Dendritic cell treated with granulocyte-macrophage colony-stimulating factor and Interleukin-4, amounts not matched to agents 40 ng/mL and 50 ng/mL, for 4 days (primary cell): Measurements from ENCODE around the gene HES7.
"Not testable (repeated sequence)": the region's sequence is repeated elsewhere in the genome, so short reads cannot be mapped to it uniquely, and the experiment has no call there.

Source experiments
- H3K27ac Mint-ChIP-seq: one replicate; pipeline ENCODE4 v1.8.0; 2022; ENCODE audit warnings: mild to moderate bottlenecking, mixed read lengths
- H3K27me3 Mint-ChIP-seq: one replicate; pipeline ENCODE4 v1.8.0; 2022; ENCODE audit warnings: mild to moderate bottlenecking, mixed read lengths
- H3K36me3 Mint-ChIP-seq: one replicate; pipeline ENCODE4 v1.8.0; 2022; ENCODE audit warnings: low read depth, mixed read lengths
- H3K4me1 Mint-ChIP-seq: one replicate; pipeline ENCODE4 v1.8.0; 2022; ENCODE audit warnings: low read depth, mixed read lengths
- H3K4me3 Mint-ChIP-seq: one replicate; pipeline ENCODE4 v1.8.0; 2022; ENCODE audit warnings: mild to moderate bottlenecking, moderate library complexity, mixed read lengths
- H3K9me3 Mint-ChIP-seq: one replicate; pipeline ENCODE4 v1.8.0; 2022; ENCODE audit warnings: mixed read lengths
- intact Hi-C: fragments of 100-400 bp; cut with micrococcal nuclease; formaldehyde crosslinking; loops from one replicate; pipeline ENCODE4 v1.15.0; 2022

HES7 gene

DNA sequence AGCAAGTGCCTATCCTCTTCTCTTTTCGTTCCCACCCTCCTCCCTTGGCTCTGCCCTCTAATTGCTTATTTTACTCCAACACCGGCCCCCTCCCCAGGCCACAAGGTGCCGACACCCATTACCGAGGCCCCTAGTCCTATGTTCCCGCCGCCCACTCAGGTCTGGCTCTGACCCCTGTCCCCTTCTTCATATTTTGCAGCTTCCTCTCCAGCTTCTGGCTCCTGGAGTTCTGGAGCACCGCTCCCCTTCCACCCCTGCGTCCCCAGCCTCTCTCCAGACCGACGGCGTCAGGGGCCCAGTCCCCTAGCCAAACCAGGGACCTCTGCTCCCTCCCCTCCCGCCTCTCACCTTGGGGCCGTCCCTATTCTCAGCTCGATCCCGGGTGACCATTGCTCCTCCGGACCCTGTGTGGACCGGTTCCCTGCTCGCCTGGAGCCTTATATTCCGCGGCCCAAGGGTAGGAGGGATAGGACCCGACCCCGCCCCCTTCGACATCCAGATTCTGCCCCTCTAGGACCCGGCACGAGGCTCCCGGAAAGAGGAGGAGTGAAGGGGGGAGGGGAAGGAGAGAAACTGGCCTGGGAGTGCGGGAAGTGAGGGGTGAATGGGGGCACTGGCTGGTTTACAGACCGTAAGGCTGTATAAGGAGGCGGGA is at the start of gene HES7:
HES7 (minus strand) TSS at position 412 of the 655 bp plus-strand sequence; CDS start at position 390, 22 bp downstream.
- Mint-ChIP-seq H3K27me3 (peaks cover 79% of the 10 kb centered on the region), H3K4me3 (peak within 1 kb of the TSS; percentile 83), H3K9me3 (no peaks in the 10 kb centered on the region), H3K27ac (peak within 1 kb of the TSS; percentile 22), H3K36me3 (no peaks in the 10 kb centered on the region), H3K4me1 (peaks cover 64% of the 10 kb centered on the region)
- intact Hi-C loops: loop anchor here (5.0 kb wide), 1 partner anchor 33 kb away; no protein-coding TSS in a partner anchor

DNA sequence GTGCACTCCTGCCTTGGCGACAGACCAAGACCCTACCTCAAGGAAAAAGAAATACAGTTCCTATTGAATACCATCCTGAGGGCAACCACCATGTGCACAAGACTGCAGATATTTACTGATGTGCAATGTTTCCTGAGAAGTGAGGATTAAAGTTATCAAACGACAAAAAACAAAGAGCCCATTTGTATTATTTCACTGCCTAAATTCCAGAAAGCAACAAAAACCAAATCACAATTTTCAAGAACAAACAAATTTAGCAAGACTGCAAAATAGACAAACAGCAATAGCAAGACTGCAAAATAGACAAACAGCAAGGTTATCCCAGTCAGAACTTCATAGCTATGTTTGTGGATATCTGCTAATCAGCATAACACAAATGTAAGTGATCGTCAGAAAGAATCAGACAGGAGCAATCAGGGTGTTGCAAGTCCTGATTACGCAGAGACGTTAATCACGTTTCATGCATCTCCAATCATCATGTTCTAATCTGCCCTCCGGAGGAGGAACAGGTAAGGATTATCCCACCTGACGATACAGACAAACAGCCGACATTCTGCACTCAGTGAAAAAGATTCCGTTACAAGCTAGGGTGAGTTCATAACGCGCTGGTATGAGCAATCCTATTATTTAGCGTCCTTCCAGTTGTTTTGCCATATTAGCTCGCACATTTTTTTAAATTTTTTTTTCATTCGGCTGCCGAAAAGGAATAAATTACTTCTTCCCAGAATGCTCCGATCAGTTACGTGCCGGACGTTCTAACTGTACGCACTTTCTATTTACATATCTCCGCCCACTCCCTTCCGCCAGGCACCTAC is 49.4 kb upstream of the HES7 start:
- Mint-ChIP-seq H3K4me3 (peak overlapping the region; percentile 74), H3K27me3 (no peaks in the 10 kb centered on the region), H3K36me3 (peaks cover 9% of the 10 kb centered on the region), H3K4me1 (peaks cover 48% of the 10 kb centered on the region), H3K9me3 (no peaks in the 10 kb centered on the region), H3K27ac (peak overlapping the region; percentile 96)
- intact Hi-C loops: no loop called here

DNA sequence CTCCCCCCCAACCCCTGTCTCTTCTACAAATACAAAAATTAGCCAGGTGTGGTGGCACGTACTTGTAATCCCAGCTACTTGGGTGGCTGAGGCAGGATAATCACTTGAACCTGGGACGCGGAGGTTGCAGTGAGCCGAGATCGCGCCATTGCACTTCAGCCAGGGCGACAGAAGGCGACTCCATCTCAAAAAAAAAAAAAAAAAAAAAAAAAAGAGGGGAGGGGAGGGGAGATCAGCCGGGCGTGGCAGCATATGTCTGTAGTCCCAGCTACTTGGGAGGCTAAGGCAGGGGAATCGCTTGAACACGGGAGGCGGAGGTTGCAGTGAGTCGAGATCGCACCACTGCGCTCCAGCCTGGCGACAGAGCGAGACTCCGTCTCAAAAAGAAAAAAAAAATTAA is 46.3 kb upstream of the HES7 start:
- intact Hi-C loops, H3K27me3 Mint-ChIP-seq, H3K4me3 Mint-ChIP-seq, H3K9me3 Mint-ChIP-seq, H3K27ac Mint-ChIP-seq, H3K36me3 Mint-ChIP-seq: not testable (repeated sequence)
- H3K4me1 Mint-ChIP-seq: peaks cover 30% of the 10 kb centered on the region

- intact Hi-C loops: no loop called here
- no peaks in the 10 kb centered on the region for H3K9me3 Mint-ChIP-seq
- peaks cover 6% of the 10 kb centered on the region for H3K36me3 Mint-ChIP-seq
- H3K4me1 Mint-ChIP-seq: peaks cover 34% of the 10 kb centered on the region
- no peaks in the 10 kb centered on the region for H3K27me3 Mint-ChIP-seq
- no peak overlapping the region for H3K27ac Mint-ChIP-seq
- no peak overlapping the region for H3K4me3 Mint-ChIP-seq
These were observed 43.6 kb upstream of the HES7 start for GRCh38 chr17:8167526-8167925.

DNA sequence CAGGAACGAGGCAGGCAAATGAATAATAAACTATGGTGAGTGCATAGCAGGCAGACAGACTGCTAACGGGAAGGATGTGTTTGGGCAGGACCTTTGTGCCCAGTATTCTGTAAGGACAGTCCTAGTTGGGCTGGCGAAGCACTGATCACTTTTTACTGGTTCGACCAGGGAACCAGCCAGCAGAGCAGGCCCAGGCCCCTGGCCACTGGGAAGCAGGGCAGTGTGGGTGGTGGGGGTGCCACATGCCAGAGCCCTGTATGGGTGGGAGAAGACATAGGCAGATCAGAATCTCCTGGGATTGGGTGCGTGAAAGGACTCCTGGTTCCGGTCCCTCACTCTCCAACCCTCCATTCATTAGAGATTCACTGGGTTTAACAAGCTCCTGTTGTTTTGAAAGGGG is 42.8 kb upstream of the HES7 start:
- no peaks in the 10 kb centered on the region for H3K9me3 Mint-ChIP-seq
- H3K27me3 Mint-ChIP-seq: no peaks in the 10 kb centered on the region
- peaks cover 13% of the 10 kb centered on the region for H3K36me3 Mint-ChIP-seq
- intact Hi-C loops: no loop called here
- H3K4me3 Mint-ChIP-seq: no peak overlapping the region
- peaks cover 35% of the 10 kb centered on the region for H3K4me1 Mint-ChIP-seq
- H3K27ac Mint-ChIP-seq: peak overlapping the region; percentile 30

GRCh38 chr17:8164815-8165131 is 40.9 kb upstream of the HES7 start:
- no peak overlapping the region for H3K27ac Mint-ChIP-seq
- no peaks in the 10 kb centered on the region for H3K27me3 Mint-ChIP-seq
- no peak overlapping the region for H3K4me3 Mint-ChIP-seq
- H3K36me3 Mint-ChIP-seq: peaks cover 33% of the 10 kb centered on the region
- peaks cover 50% of the 10 kb centered on the region for H3K4me1 Mint-ChIP-seq
- no peaks in the 10 kb centered on the region for H3K9me3 Mint-ChIP-seq
- intact Hi-C loops: no loop called here

- intact Hi-C loops: no loop called here
- H3K9me3 Mint-ChIP-seq: no peaks in the 10 kb centered on the region
- peaks cover 39% of the 10 kb centered on the region for H3K36me3 Mint-ChIP-seq
- H3K4me1 Mint-ChIP-seq: peaks cover 56% of the 10 kb centered on the region
- no peaks in the 10 kb centered on the region for H3K27me3 Mint-ChIP-seq
- peak overlapping the region; percentile 78 for H3K4me3 Mint-ChIP-seq
- no peak overlapping the region for H3K27ac Mint-ChIP-seq
These were observed 40.3 kb upstream of the HES7 start for GRCh38 chr17:8163978-8164814.

DNA sequence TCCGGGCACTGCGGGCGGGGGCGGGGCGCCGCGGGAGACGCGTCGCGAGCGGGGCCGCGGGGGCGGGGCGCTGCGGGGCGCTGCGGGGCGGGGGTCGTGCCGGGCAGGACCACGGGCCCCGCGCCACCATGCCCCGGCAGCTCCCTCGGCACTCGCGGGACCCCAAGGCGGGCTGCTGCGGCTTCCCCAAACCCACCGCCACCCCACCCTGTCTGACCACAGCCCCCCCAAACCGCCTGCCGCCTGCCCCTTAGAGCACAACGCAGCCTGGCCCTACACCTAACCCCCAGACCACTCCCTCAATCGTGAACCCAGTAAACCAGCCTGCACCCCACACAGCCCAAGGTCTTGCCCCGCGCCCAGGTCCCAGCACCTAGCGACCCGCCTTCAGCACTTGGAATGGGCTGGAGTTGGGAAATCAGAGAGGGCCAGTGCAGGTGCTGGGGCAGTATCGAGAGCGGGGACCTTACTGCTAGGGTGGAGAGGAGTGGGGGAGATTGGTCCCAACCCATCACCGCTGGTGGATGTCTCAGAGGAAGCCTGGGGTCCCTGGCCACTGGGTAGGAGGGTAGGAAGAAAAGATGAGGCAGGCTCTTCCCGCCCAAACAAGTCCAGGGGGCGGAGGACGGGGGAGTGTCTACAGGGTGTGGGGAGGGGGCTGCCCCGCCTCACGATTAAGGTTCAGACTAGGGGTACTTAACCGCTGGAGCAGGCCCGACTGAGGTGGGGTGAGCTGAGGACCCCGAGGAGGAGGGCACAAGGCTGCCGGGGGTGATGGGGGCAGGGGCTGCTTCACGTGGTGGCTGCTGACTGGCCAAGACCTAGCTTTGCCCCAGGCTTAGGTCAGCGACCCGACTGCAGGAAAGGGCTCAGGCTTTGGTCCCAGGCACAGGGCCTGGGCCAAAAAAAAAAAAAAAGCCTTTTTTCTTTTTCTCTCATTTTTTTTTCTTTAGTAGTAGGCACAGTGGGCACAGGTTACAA is 39.4 kb upstream of the HES7 start:
- H3K4me3 Mint-ChIP-seq: peak overlapping the region; percentile 82
- peaks cover 63% of the 10 kb centered on the region for H3K4me1 Mint-ChIP-seq
- no peaks in the 10 kb centered on the region for H3K27me3 Mint-ChIP-seq
- peaks cover 45% of the 10 kb centered on the region for H3K36me3 Mint-ChIP-seq
- no peaks in the 10 kb centered on the region for H3K9me3 Mint-ChIP-seq
- H3K27ac Mint-ChIP-seq: no peak overlapping the region
- intact Hi-C loops: no loop called here

GRCh38 chr17:8162233-8162996 is 38.5 kb upstream of the HES7 start, which contains the start of gene VAMP2:
TSS of gene VAMP2 (minus strand) at chr17:8162948. CDS start at chr17:8162879, 69 bp downstream.
- no peak within 1 kb of the TSS for H3K27ac Mint-ChIP-seq
- peaks cover 49% of the 10 kb centered on the region for H3K36me3 Mint-ChIP-seq
- no peaks in the 10 kb centered on the region for H3K27me3 Mint-ChIP-seq
- H3K4me1 Mint-ChIP-seq: peaks cover 66% of the 10 kb centered on the region
- intact Hi-C loops: no loop called here
- peak within 1 kb of the TSS; percentile 82 for H3K4me3 Mint-ChIP-seq
- no peaks in the 10 kb centered on the region for H3K9me3 Mint-ChIP-seq

GRCh38 chr17:8161289-8162232 is 37.7 kb upstream of the HES7 start:
- intact Hi-C loops: no loop called here
- H3K36me3 Mint-ChIP-seq: peaks cover 44% of the 10 kb centered on the region
- no peak overlapping the region for H3K27ac Mint-ChIP-seq
- H3K9me3 Mint-ChIP-seq: no peaks in the 10 kb centered on the region
- H3K27me3 Mint-ChIP-seq: no peaks in the 10 kb centered on the region
- H3K4me3 Mint-ChIP-seq: peak overlapping the region; percentile 82
- H3K4me1 Mint-ChIP-seq: peaks cover 66% of the 10 kb centered on the region

GRCh38 chr17:8160741-8161221 is 36.9 kb upstream of the HES7 start:
- Mint-ChIP-seq H3K4me1 (peaks cover 66% of the 10 kb centered on the region), H3K9me3 (no peaks in the 10 kb centered on the region), H3K27ac (no peak overlapping the region), H3K36me3 (peaks cover 43% of the 10 kb centered on the region), H3K4me3 (no peak overlapping the region), H3K27me3 (no peaks in the 10 kb centered on the region)
- intact Hi-C loops: no loop called here

DNA sequence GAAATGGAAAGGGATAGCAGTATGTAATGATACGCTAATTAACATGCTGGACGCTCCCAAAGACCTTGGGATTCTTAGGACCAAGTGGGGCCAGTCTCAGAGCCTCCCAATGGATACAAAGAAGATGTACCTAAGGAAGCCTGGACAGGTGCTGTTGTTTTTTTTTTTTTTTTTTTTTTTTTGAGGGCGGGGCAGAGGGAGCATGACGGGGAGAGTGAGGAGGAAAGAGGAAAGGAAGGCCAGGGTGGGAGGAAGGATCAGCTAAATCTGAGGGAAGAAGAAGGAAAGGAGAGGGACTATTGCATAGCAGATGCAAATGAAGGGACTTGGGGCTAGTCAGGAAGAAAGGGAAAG is 36.3 kb upstream of the HES7 start:
- Mint-ChIP-seq H3K27ac (no peak overlapping the region), H3K4me3 (peak overlapping the region; percentile 35)
- intact Hi-C loops: no loop called here

More for the DNA sequence above, 36.3 kb upstream of the HES7 start:
- Mint-ChIP-seq H3K27me3 (no peaks in the 10 kb centered on the region), H3K4me1 (peaks cover 65% of the 10 kb centered on the region), H3K9me3 (no peaks in the 10 kb centered on the region), H3K36me3 (peaks cover 43% of the 10 kb centered on the region)
